OCI-LY1 (cell line): Measurements from ENCODE around the gene CREB3L1.
A peak's percentile ranks its signal among the peaks of the same experiment; 100 is the strongest.

Experiments
- H2AFZ ChIP-seq: fragments of 200-600 bp; sonication (generic), shearing (Covaris generic); 2 replicates; pipeline ENCODE4 v1.6.0; 2014; ENCODE audit warnings: antibody characterized with exemption, mild to moderate bottlenecking, low read length
- H3F3A ChIP-seq: fragments of 200-600 bp; sonication (generic), shearing (Covaris generic); 2 replicates; pipeline ENCODE4 v1.6.0; 2014; ENCODE audit warnings: mild to moderate bottlenecking, antibody characterized with exemption, low read length, moderate library complexity; ENCODE audit not compliant: insufficient read depth
- H3K27ac ChIP-seq: fragments of 200-600 bp; sonication (generic); 2 replicates; pipeline ENCODE4 v1.5.1; 2014; ENCODE audit warnings: low read length, mixed run types, mild to moderate bottlenecking, low read depth; ENCODE audit not compliant: poor library complexity, severe bottlenecking
- H3K27me3 ChIP-seq: fragments of 200-600 bp; sonication (generic); 2 replicates; pipeline ENCODE4 v1.6.0; 2014; ENCODE audit warnings: antibody characterized with exemption, mild to moderate bottlenecking, low read length, moderate library complexity; ENCODE audit not compliant: insufficient read depth
- H3K36me3 ChIP-seq: fragments of 200-600 bp; sonication (generic); 2 replicates; pipeline ENCODE4 v1.6.1; 2014; ENCODE audit warnings: mild to moderate bottlenecking, antibody characterized with exemption, low read length, moderate library complexity, mixed read lengths; ENCODE audit not compliant: insufficient read depth
- H3K4me1 ChIP-seq: fragments of 200-600 bp; sonication (generic); 2 replicates; pipeline ENCODE4 v1.5.1; 2014; ENCODE audit warnings: mild to moderate bottlenecking, low read length, moderate library complexity; ENCODE audit not compliant: insufficient read depth, severe bottlenecking
- H3K4me2 ChIP-seq: fragments of 200-600 bp; sonication (generic), shearing (Covaris generic); 2 replicates; pipeline ENCODE4 v1.6.1; 2014; ENCODE audit warnings: low read length
- H3K4me3 ChIP-seq: fragments of 200-600 bp; sonication (generic); 2 replicates; pipeline ENCODE4 v1.5.1; 2014; ENCODE audit warnings: low read length, low read depth, mild to moderate bottlenecking, mixed read lengths; ENCODE audit not compliant: poor library complexity, severe bottlenecking
- H3K79me2 ChIP-seq: fragments of 200-600 bp; shearing (Covaris generic); 2 replicates; pipeline ENCODE4 v1.6.1; 2016; ENCODE audit warnings: mixed run types, low read length, mixed read lengths; ENCODE audit not compliant: insufficient read depth
- H3K9ac ChIP-seq: fragments of 200-600 bp; sonication (generic), shearing (Covaris generic); 2 replicates; pipeline ENCODE4 v1.6.1; 2014; ENCODE audit warnings: mild to moderate bottlenecking, low read length, mixed read lengths
- H3K9me2 ChIP-seq: fragments of 200-600 bp; sonication (generic), shearing (Covaris generic); 2 replicates; pipeline ENCODE4 v1.6.1; 2014; ENCODE audit warnings: low read depth, mild to moderate bottlenecking, low read length, mixed read lengths
- H3K9me3 ChIP-seq: fragments of 200-600 bp; shearing (Covaris generic); 2 replicates; pipeline ENCODE4 v1.6.1; 2014; ENCODE audit warnings: low read length, mixed read lengths
- H4K20me1 ChIP-seq: fragments of 200-600 bp; sonication (generic), shearing (Covaris generic); 2 replicates; pipeline ENCODE4 v1.6.0; 2016; ENCODE audit warnings: mild to moderate bottlenecking, low read length; ENCODE audit not compliant: insufficient read depth
- CTCF ChIP-seq: fragments of 200-600 bp; sonication (generic), shearing (Covaris generic); IDR thresholded peaks from 2 replicates; pipeline ENCODE4 v1.5.1; 2017; ENCODE audit warnings: mild to moderate bottlenecking, antibody characterized with exemption, low read length, moderate library complexity, mixed read lengths
- EZH2 ChIP-seq: fragments of 200-600 bp; sonication (generic), shearing (Covaris generic); IDR thresholded peaks from 2 replicates; pipeline ENCODE4 v1.8.0; 2017; ENCODE audit warnings: borderline replicate concordance, mixed run types, mild to moderate bottlenecking, antibody characterized with exemption, low read length, moderate library complexity, mixed read lengths

The CREB3L1 gene

GRCh38 chr11:46247090-46247489 is 30.4 kb upstream of the CREB3L1 start:
- Histone ChIP-seq H3K9ac (no peak overlapping the region), H3K27ac (no peak overlapping the region), H3K4me1 (peaks cover 10% of the 10 kb centered on the region), H4K20me1 (no peaks in the 10 kb centered on the region), H3K9me3 (no peaks in the 10 kb centered on the region), H3K79me2 (no peaks in the 10 kb centered on the region), H3F3A (no peaks in the 10 kb centered on the region), H3K4me2 (no peak overlapping the region), H3K27me3 (peaks cover 5% of the 10 kb centered on the region; the same call in 1 of the 2 replicates), H2AFZ (no peak overlapping the region), H3K36me3 (no peaks in the 10 kb centered on the region), H3K9me2 (no peaks in the 10 kb centered on the region), H3K4me3 (no peak overlapping the region)
- TF ChIP-seq EZH2 (no peak), CTCF (no peak)

GRCh38 chr11:46247659-46248058 is 29.8 kb upstream of the CREB3L1 start:
- H3K9me3 ChIP-seq, result no peaks in the 10 kb centered on the region
- H3K27me3 ChIP-seq, result peaks cover 5% of the 10 kb centered on the region; the same call in 1 of the 2 replicates
- H3K79me2 ChIP-seq, result no peaks in the 10 kb centered on the region
- H4K20me1 ChIP-seq, result no peaks in the 10 kb centered on the region
- TF ChIP-seq CTCF, result peak; percentile 79
- TF ChIP-seq EZH2, result no peak
- no peaks in the 10 kb centered on the region for H3F3A ChIP-seq
- H3K36me3 ChIP-seq, result no peaks in the 10 kb centered on the region
- H3K27ac ChIP-seq, result no peak overlapping the region
- H3K4me2 ChIP-seq, result no peak overlapping the region
- H3K4me3 ChIP-seq, result no peak overlapping the region
- H3K9me2 ChIP-seq, result no peaks in the 10 kb centered on the region
- no peak overlapping the region for H2AFZ ChIP-seq
- peaks cover 8% of the 10 kb centered on the region for H3K4me1 ChIP-seq
- no peak overlapping the region for H3K9ac ChIP-seq

- Histone ChIP-seq H3K4me3 (no peak overlapping the region), H3K4me1 (peaks cover 3% of the 10 kb centered on the region), H3K36me3 (no peaks in the 10 kb centered on the region), H3K9me3 (no peaks in the 10 kb centered on the region), H2AFZ (no peak overlapping the region), H3K9me2 (no peaks in the 10 kb centered on the region), H3K9ac (no peak overlapping the region), H3K27ac (no peak overlapping the region), H3F3A (no peaks in the 10 kb centered on the region), H3K4me2 (no peak overlapping the region), H3K27me3 (peaks cover 5% of the 10 kb centered on the region; the same call in 1 of the 2 replicates), H3K79me2 (no peaks in the 10 kb centered on the region), H4K20me1 (no peaks in the 10 kb centered on the region)
- TF ChIP-seq EZH2 (no peak), CTCF (no peak)
These were observed 29.0 kb upstream of the CREB3L1 start for GRCh38 chr11:46248289-46249102.
